WTC11 (cell line): ENCODE data around the gene KIF14. TPM values are rescaled to one million over a fixed set of nuclear protein-coding genes. Genes with fewer than 3 reads are reported as not detected.
A peak's percentile ranks its signal among the peaks of the same experiment; 100 is the strongest.

Experiments
- CDX4 ChIP-seq: fragments of 250-450 bp; sonication (Bioruptor Pico); IDR thresholded peaks from 2 replicates; pipeline ENCODE4 v1.9.0; 2021; ENCODE audit warnings: moderate library complexity, mild to moderate bottlenecking, inconsistent platforms, borderline replicate concordance
- CREB1 ChIP-seq: sonication (generic); formaldehyde crosslinking; IDR thresholded peaks from 2 replicates; pipeline ENCODE4 v1.8.0; 2023; ENCODE audit warnings: mild to moderate bottlenecking, missing genetic modification reagents
- E2F5 ChIP-seq: sonication (generic); formaldehyde crosslinking; IDR thresholded peaks from 2 replicates; pipeline ENCODE4 v1.8.1; 2022; ENCODE audit warnings: mild to moderate bottlenecking, moderate library complexity, missing genetic modification reagents
- ETV6 ChIP-seq: sonication (generic); formaldehyde crosslinking; IDR thresholded peaks from 2 replicates; pipeline ENCODE4 v1.8.1; 2022; ENCODE audit warnings: mild to moderate bottlenecking, missing genetic modification reagents
- IRF2 ChIP-seq: sonication (generic); formaldehyde crosslinking; IDR thresholded peaks from 2 replicates; pipeline ENCODE4 v1.8.0; 2022; ENCODE audit warnings: low read depth, missing genetic modification reagents, borderline replicate concordance
- JAZF1 ChIP-seq: fragments of 250-450 bp; sonication (Bioruptor Pico); IDR thresholded peaks from 2 replicates; pipeline ENCODE4 v1.9.0; 2021; ENCODE audit warnings: moderate library complexity, mild to moderate bottlenecking, inconsistent platforms
- JUN ChIP-seq: sonication (generic); formaldehyde crosslinking; IDR thresholded peaks from 2 replicates; pipeline ENCODE4 v1.8.0; 2023; ENCODE audit warnings: mild to moderate bottlenecking, missing genetic modification reagents
- MAX ChIP-seq: sonication (generic); formaldehyde crosslinking; IDR thresholded peaks from 2 replicates; pipeline ENCODE4 v1.8.0; 2022; ENCODE audit warnings: mild to moderate bottlenecking, missing genetic modification reagents
- MLX ChIP-seq: sonication (generic); formaldehyde crosslinking; IDR thresholded peaks from 2 replicates; pipeline ENCODE4 v1.8.1; 2023; ENCODE audit warnings: mild to moderate bottlenecking, missing genetic modification reagents, moderate library complexity
- MXD4 ChIP-seq: fragments of 250-450 bp; sonication (Bioruptor Pico); IDR thresholded peaks from 2 replicates; pipeline ENCODE4 v1.8.0; 2021; ENCODE audit warnings: mild to moderate bottlenecking, moderate library complexity, borderline replicate concordance
- NFATC4 ChIP-seq: fragments of 250-450 bp; sonication (Bioruptor Pico); IDR thresholded peaks from 2 replicates; pipeline ENCODE4 v1.9.0; 2021; ENCODE audit warnings: mild to moderate bottlenecking
- NR1H2 ChIP-seq: sonication (generic); formaldehyde crosslinking; IDR thresholded peaks from 2 replicates; pipeline ENCODE4 v1.9.0; 2021; ENCODE audit warnings: mild to moderate bottlenecking, moderate library complexity, missing genetic modification reagents
- NR3C1 ChIP-seq: sonication (generic); formaldehyde crosslinking; conservative IDR thresholded peaks from 2 replicates; pipeline ENCODE4 v1.8.1; 2023; ENCODE audit warnings: low read depth, mild to moderate bottlenecking, missing genetic modification reagents
- OVOL2 ChIP-seq: fragments of 250-450 bp; sonication (Bioruptor Pico); IDR thresholded peaks from 2 replicates; pipeline ENCODE4 v1.9.0; 2021; ENCODE audit warnings: mild to moderate bottlenecking, borderline replicate concordance
- PRDM15 ChIP-seq: sonication (generic); formaldehyde crosslinking; IDR thresholded peaks from 2 replicates; pipeline ENCODE4 v1.8.0; 2022; ENCODE audit warnings: missing genetic modification reagents
- SMAD4 ChIP-seq: sonication (generic); formaldehyde crosslinking; IDR thresholded peaks from 2 replicates; pipeline ENCODE4 v1.8.0; 2022; ENCODE audit warnings: mild to moderate bottlenecking, missing genetic modification reagents
- SP1 ChIP-seq: sonication (generic); formaldehyde crosslinking; conservative IDR thresholded peaks from 2 replicates; pipeline ENCODE4 v1.8.1; 2022; ENCODE audit warnings: missing genetic modification reagents
- ZNF138 ChIP-seq: sonication (generic); formaldehyde crosslinking; conservative IDR thresholded peaks from 2 replicates; pipeline ENCODE4 v1.8.1; 2022; ENCODE audit warnings: mild to moderate bottlenecking, moderate library complexity, missing genetic modification reagents
- ZNF232 ChIP-seq: sonication (generic); formaldehyde crosslinking; IDR thresholded peaks from 2 replicates; pipeline ENCODE4 v1.8.0; 2022; ENCODE audit warnings: mild to moderate bottlenecking, missing genetic modification reagents
- ZNF423 ChIP-seq: fragments of 250-450 bp; sonication (Bioruptor Pico); IDR thresholded peaks from 2 replicates; pipeline ENCODE4 v2.1.2; 2022; ENCODE audit warnings: mild to moderate bottlenecking, moderate library complexity
- ZNF512 ChIP-seq: sonication (generic); formaldehyde crosslinking; IDR thresholded peaks from 2 replicates; pipeline ENCODE4 v1.8.1; 2022; ENCODE audit warnings: missing genetic modification reagents, borderline replicate concordance
- ZNF671 ChIP-seq: fragments of 250-450 bp; sonication (Bioruptor Pico); IDR thresholded peaks from 2 replicates; pipeline ENCODE4 v1.8.0; 2021; ENCODE audit warnings: mild to moderate bottlenecking
- total RNA-seq: library from RNA; stranded (reverse); gene quantifications from 3 replicates; pipeline ENCODE4 v1.2.3, GENCODE V29; 2021
- TF ChIP-seq, protein P1 (sequence below): sonication (generic); formaldehyde crosslinking; IDR thresholded peaks from 2 replicates; pipeline ENCODE4 v1.8.0; 2023; ENCODE audit warnings: missing genetic modification reagents, mild to moderate bottlenecking, borderline replicate concordance
- TF ChIP-seq, protein P2 (sequence below): fragments of 250-450 bp; sonication (Bioruptor Pico); IDR thresholded peaks from 2 replicates; pipeline ENCODE4 v1.9.0; 2021; ENCODE audit warnings: mild to moderate bottlenecking
- TF ChIP-seq, protein P3 (sequence below): sonication (generic); formaldehyde crosslinking; IDR thresholded peaks from 2 replicates; pipeline ENCODE4 v1.8.1; 2022; ENCODE audit warnings: low read depth, mild to moderate bottlenecking, moderate library complexity, missing genetic modification reagents, borderline replicate concordance

KIF14 gene
- total RNA-seq, 1 experiment from 2014 or later = 24.4 TPM

DNA sequence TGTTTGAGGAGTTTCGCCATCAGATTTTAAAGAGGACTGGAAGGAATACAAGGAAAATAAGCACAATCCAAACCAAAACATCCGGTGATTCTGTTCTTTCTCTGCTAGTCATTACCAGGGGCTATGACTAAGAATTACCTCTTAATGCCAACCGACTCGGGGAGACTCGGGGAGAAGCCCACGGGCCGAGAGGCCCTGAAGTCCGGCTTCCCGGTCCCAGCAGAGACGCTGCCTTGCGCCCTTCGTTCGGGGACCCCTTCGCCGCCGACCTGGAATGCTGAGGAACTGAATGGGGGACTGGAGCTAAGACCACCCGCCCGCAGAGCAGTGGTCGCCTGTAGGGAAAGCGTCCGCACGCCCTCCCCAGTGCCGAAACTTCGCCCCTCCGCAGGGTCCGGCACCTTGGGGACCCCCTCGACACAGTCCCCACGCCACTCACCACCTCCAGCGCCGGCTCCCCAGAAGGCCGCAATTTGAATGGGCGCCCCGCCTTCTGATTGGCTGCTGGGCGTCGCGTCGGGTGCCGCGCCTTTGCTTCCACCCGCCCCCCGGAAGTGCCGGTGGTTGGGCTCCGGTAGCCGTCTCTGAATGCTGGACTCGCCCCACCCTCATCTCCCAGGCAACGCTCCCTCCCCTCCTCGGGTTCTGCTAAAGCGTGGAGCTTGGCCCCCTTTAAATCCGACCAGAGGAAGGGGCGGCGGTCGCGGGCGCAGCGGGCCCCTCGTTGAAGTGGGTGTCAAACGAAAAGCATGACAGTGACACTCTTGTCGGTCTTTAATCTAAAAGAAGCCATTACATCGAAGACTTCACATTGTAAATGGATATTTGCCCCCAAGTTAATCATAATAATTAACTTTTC is at the start of gene KIF14 (continued):
- TF ChIP-seq, protein P1, sequence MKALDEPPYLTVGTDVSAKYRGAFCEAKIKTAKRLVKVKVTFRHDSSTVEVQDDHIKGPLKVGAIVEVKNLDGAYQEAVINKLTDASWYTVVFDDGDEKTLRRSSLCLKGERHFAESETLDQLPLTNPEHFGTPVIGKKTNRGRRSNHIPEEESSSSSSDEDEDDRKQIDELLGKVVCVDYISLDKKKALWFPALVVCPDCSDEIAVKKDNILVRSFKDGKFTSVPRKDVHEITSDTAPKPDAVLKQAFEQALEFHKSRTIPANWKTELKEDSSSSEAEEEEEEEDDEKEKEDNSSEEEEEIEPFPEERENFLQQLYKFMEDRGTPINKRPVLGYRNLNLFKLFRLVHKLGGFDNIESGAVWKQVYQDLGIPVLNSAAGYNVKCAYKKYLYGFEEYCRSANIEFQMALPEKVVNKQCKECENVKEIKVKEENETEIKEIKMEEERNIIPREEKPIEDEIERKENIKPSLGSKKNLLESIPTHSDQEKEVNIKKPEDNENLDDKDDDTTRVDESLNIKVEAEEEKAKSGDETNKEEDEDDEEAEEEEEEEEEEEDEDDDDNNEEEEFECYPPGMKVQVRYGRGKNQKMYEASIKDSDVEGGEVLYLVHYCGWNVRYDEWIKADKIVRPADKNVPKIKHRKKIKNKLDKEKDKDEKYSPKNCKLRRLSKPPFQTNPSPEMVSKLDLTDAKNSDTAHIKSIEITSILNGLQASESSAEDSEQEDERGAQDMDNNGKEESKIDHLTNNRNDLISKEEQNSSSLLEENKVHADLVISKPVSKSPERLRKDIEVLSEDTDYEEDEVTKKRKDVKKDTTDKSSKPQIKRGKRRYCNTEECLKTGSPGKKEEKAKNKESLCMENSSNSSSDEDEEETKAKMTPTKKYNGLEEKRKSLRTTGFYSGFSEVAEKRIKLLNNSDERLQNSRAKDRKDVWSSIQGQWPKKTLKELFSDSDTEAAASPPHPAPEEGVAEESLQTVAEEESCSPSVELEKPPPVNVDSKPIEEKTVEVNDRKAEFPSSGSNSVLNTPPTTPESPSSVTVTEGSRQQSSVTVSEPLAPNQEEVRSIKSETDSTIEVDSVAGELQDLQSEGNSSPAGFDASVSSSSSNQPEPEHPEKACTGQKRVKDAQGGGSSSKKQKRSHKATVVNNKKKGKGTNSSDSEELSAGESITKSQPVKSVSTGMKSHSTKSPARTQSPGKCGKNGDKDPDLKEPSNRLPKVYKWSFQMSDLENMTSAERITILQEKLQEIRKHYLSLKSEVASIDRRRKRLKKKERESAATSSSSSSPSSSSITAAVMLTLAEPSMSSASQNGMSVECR = peak; percentile 74; the same call in 1 of the 2 replicates
- TF ChIP-seq, protein P2, sequence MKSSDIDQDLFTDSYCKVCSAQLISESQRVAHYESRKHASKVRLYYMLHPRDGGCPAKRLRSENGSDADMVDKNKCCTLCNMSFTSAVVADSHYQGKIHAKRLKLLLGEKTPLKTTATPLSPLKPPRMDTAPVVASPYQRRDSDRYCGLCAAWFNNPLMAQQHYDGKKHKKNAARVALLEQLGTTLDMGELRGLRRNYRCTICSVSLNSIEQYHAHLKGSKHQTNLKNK (CRISPR knock-in tag) = no peak
- TF ChIP-seq JUN = no peak
- TF ChIP-seq OVOL2 = no peak
- TF ChIP-seq E2F5 = peak; percentile 65; the same call in 1 of the 2 replicates
- TF ChIP-seq, protein P3, sequence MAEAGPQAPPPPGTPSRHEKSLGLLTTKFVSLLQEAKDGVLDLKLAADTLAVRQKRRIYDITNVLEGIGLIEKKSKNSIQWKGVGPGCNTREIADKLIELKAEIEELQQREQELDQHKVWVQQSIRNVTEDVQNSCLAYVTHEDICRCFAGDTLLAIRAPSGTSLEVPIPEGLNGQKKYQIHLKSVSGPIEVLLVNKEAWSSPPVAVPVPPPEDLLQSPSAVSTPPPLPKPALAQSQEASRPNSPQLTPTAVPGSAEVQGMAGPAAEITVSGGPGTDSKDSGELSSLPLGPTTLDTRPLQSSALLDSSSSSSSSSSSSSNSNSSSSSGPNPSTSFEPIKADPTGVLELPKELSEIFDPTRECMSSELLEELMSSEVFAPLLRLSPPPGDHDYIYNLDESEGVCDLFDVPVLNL (CRISPR knock-in tag) = peak; percentile 87; the same call in 1 of the 2 replicates
- no peak for TF ChIP-seq MXD4 (CRISPR knock-in tag)
- TF ChIP-seq CDX4 (CRISPR knock-in tag) = no peak
- TF ChIP-seq SP1 (CRISPR knock-in tag) = peak; percentile 86
- TF ChIP-seq ZNF423 (CRISPR knock-in tag) = peak; percentile 37; the same call in 1 of the 2 replicates
- no peak for TF ChIP-seq ZNF138 (CRISPR knock-in tag)
- peak; percentile 75 for TF ChIP-seq MAX (CRISPR knock-in tag)
- TF ChIP-seq ETV6 (CRISPR knock-in tag) = peak; percentile 86; the same call in 1 of the 2 replicates
- no peak for TF ChIP-seq MLX (CRISPR knock-in tag)
- no peak for TF ChIP-seq ZNF671 (CRISPR knock-in tag)
- no peak for TF ChIP-seq NR3C1 (CRISPR knock-in tag)
- TF ChIP-seq NFATC4 (CRISPR knock-in tag) = no peak
- peak; percentile 98 for TF ChIP-seq PRDM15 (CRISPR knock-in tag)
- no peak for TF ChIP-seq JAZF1 (CRISPR knock-in tag)
- TF ChIP-seq SMAD4 = no peak
- TF ChIP-seq NR1H2 (CRISPR knock-in tag) = no peak
- no peak for TF ChIP-seq ZNF512
- peak; percentile 87 for TF ChIP-seq ZNF232 (CRISPR knock-in tag)
- no peak for TF ChIP-seq CREB1 (CRISPR knock-in tag)
- no peak for TF ChIP-seq IRF2 (CRISPR knock-in tag)
